HG02571 (cell line): Measurements from ENCODE around the gene BBX.
"Not testable (repeated sequence)": the region's sequence is repeated elsewhere in the genome, so short reads cannot be mapped to it uniquely, and the experiment has no call there.

Experiments
- ATAC-seq: cut with Tn5 transposase; IDR thresholded peaks from one replicate; pipeline ENCODE4 v1.9.1; 2021; ENCODE audit warnings: mild to moderate bottlenecking, moderate library complexity; ENCODE audit not compliant: unreplicated experiment

The BBX gene

GRCh38 chr3:107540857-107541256 is 18.1 kb downstream of the BBX start:
- ATAC-seq = no peak

- no peak for ATAC-seq
These were observed 19.9 kb downstream of the BBX start for GRCh38 chr3:107542665-107543064.

- ATAC-seq = no peak
These were observed 20.9 kb downstream of the BBX start for GRCh38 chr3:107543666-107544065.

- ATAC-seq = no peak
These were observed 22.9 kb downstream of the BBX start for GRCh38 chr3:107545680-107546120.

GRCh38 chr3:107548601-107549000 is 25.8 kb downstream of the BBX start:
- ATAC-seq = no peak

- ATAC-seq = no peak
These were observed 32.6 kb downstream of the BBX start for GRCh38 chr3:107555359-107555758.

- ATAC-seq = no peak
These were observed 35.0 kb downstream of the BBX start for GRCh38 chr3:107557743-107558142.

- no peak for ATAC-seq
These were observed 37.4 kb downstream of the BBX start for GRCh38 chr3:107560166-107560565.

GRCh38 chr3:107561980-107562379 is 39.2 kb downstream of the BBX start:
- no peak for ATAC-seq

- ATAC-seq = no peak
These were observed 40.3 kb downstream of the BBX start for GRCh38 chr3:107562969-107563529.

- ATAC-seq = not testable (repeated sequence)
These were observed 42.5 kb downstream of the BBX start for GRCh38 chr3:107565244-107565643.

GRCh38 chr3:107571089-107571488 is 48.3 kb downstream of the BBX start:
- not testable (repeated sequence) for ATAC-seq

GRCh38 chr3:107571492-107571891 is 48.7 kb downstream of the BBX start:
- not testable (repeated sequence) for ATAC-seq

- no peak for ATAC-seq
These were observed 51.9 kb downstream of the BBX start for GRCh38 chr3:107574650-107575049.

- no peak for ATAC-seq
These were observed 55.3 kb downstream of the BBX start for GRCh38 chr3:107578091-107578490.

GRCh38 chr3:107578523-107578922 is 55.8 kb downstream of the BBX start:
- no peak for ATAC-seq

GRCh38 chr3:107579371-107579770 is 56.6 kb downstream of the BBX start:
- no peak for ATAC-seq

- ATAC-seq = no peak
These were observed 58.5 kb downstream of the BBX start for GRCh38 chr3:107581230-107581629.

GRCh38 chr3:107588217-107588616 is 65.5 kb downstream of the BBX start:
- ATAC-seq = no peak

GRCh38 chr3:107589454-107589853 is 66.7 kb downstream of the BBX start:
- no peak for ATAC-seq

- no peak for ATAC-seq
These were observed 68.0 kb downstream of the BBX start for GRCh38 chr3:107590786-107591185.

- no peak for ATAC-seq
These were observed 69.3 kb downstream of the BBX start for GRCh38 chr3:107592073-107592472.

GRCh38 chr3:107594870-107595269 is 72.1 kb downstream of the BBX start:
- ATAC-seq = no peak
